B cell (primary cell): ENCODE data around the gene CAB39L. TPM values are rescaled to one million over a fixed set of nuclear protein-coding genes. Genes with fewer than 3 reads are reported as not detected.

ENCODE experiments used
- ATAC-seq: fragments of 200-7000 bp; cut with Tn5 transposase; one replicate; pipeline ENCODE4 v1.10.0; 2021; ENCODE audit warnings: low read depth, mild to moderate bottlenecking, moderate number of reproducible peaks, moderate library complexity
- CTCF ChIA-PET: fragments of 350-600 bp; sonication (Branson Sonifier 250); formaldehyde crosslinking; loops from one replicate; lab custom pipeline; 2021; ENCODE audit warnings: antibody characterized with exemption, inconsistent platforms; lab: Charles Lee
- POLR2A ChIA-PET: fragments of 350-600 bp; sonication (Branson Sonifier 250); formaldehyde crosslinking; loops from one replicate; lab custom pipeline; 2021; ENCODE audit warnings: antibody characterized with exemption; lab: Charles Lee
- DNase-seq: peaks from one replicate; pipeline ENCODE4 v3.0.0; 2013
- H2AFZ ChIP-seq: 2 replicates; pipeline ENCODE4 v1.6.1; 2012; ENCODE audit warnings: mild to moderate bottlenecking, low read depth, low read length; ENCODE audit not compliant: insufficient read depth, poor library complexity, severe bottlenecking
- H3K27ac ChIP-seq, 2 donors: 1 replicate in 1 of 2; 2 replicates in 1 of 2; pipeline ENCODE4 v1.5.1; 2012 to 2013; ENCODE audit warnings: low read length in 2 of 2, mild to moderate bottlenecking in 2 of 2, moderate library complexity in 1 of 2
- H3K27me3 ChIP-seq, 4 experiments: fragments of 200-600 bp in 1 of 4; sonication (generic) in 1 of 4; replicated peaks in 1 of 4; 1 replicate in 2 of 4; 2 replicates in 2 of 4; pipeline versions ENCODE4 v1.6.1 to v1.7.0; 2013 to 2016; ENCODE audit warnings: low read length in 3 of 4, mild to moderate bottlenecking in 2 of 4, mixed read lengths in 1 of 4, moderate library complexity in 1 of 4; ENCODE audit not compliant: insufficient read depth in 4 of 4, control insufficient read depth in 3 of 4; ENCODE audit errors: control extremely low read depth in 1 of 4
- H3K36me3 ChIP-seq, 2 experiments: replicated peaks in 1 of 2; 1 replicate in 1 of 2; 2 replicates in 1 of 2; pipeline versions ENCODE4 v1.6.1 to v1.7.1; 2013; ENCODE audit warnings: low read length in 1 of 2; ENCODE audit not compliant: insufficient read depth in 2 of 2, control insufficient read depth in 1 of 2; ENCODE audit errors: control extremely low read depth in 1 of 2, extremely low read depth in 1 of 2
- H3K4me1 ChIP-seq, 2 donors: fragments of 200-600 bp in 1 of 2; sonication (generic) in 1 of 2; 1 replicate in 1 of 2; 2 replicates in 1 of 2; pipeline versions ENCODE4 v1.5.1 to v1.6.1; 2013 to 2017; ENCODE audit warnings: low read length in 2 of 2; ENCODE audit not compliant: control insufficient read depth in 2 of 2, insufficient read depth in 2 of 2
- H3K4me2 ChIP-seq: replicated peaks from 2 replicates; pipeline ENCODE3; 2012; ENCODE audit warnings: mild to moderate bottlenecking, low read depth, low read length; ENCODE audit not compliant: poor library complexity, severe bottlenecking
- H3K4me3 ChIP-seq, 5 experiments: fragments of 200-600 bp in 1 of 5; sonication (generic) in 1 of 5; 1 replicate in 3 of 5; 2 replicates in 2 of 5; pipeline versions ENCODE4 v1.5.1 to v1.7.0; 2011 to 2016; ENCODE audit warnings: low read length in 4 of 5, mild to moderate bottlenecking in 4 of 5, low read depth in 2 of 5, control low read depth in 1 of 5, moderate library complexity in 1 of 5; ENCODE audit not compliant: insufficient read depth in 1 of 5; ENCODE audit errors: control extremely low read depth in 1 of 5, extremely low read depth in 1 of 5
- H3K79me2 ChIP-seq: fragments of 200-600 bp; sonication (generic); one replicate; pipeline ENCODE4 v1.6.0; 2016; ENCODE audit warnings: low read length; ENCODE audit not compliant: control insufficient read depth, insufficient read depth
- H3K9ac ChIP-seq: fragments of 200-600 bp; sonication (generic); 2 replicates; pipeline ENCODE4 v1.6.1; 2017; ENCODE audit warnings: mild to moderate bottlenecking, low read length, moderate library complexity
- H3K9me3 ChIP-seq, 3 donors: one replicate each; pipeline versions ENCODE4 v1.6.1 to v1.7.1; 2013; ENCODE audit warnings: low read length in 2 of 3; ENCODE audit not compliant: control insufficient read depth in 2 of 3, insufficient read depth in 1 of 3; ENCODE audit errors: control extremely low read depth in 1 of 3
- H4K20me1 ChIP-seq: 2 replicates; pipeline ENCODE4 v1.6.0; 2012; ENCODE audit warnings: mild to moderate bottlenecking, low read length; ENCODE audit not compliant: insufficient read depth, control insufficient read depth, poor library complexity, severe bottlenecking
- H3K27ac Mint-ChIP-seq: one replicate; pipeline ENCODE4 v1.8.0; 2021; ENCODE audit warnings: mixed read lengths
- H3K27me3 Mint-ChIP-seq: one replicate; pipeline ENCODE4 v1.8.0; 2021; ENCODE audit warnings: mixed read lengths
- H3K4me1 Mint-ChIP-seq: one replicate; pipeline ENCODE4 v1.8.0; 2021; ENCODE audit warnings: mixed read lengths
- H3K4me3 Mint-ChIP-seq: one replicate; pipeline ENCODE4 v1.8.0; 2021; ENCODE audit warnings: mixed read lengths
- H3K9me3 Mint-ChIP-seq: one replicate; pipeline ENCODE4 v1.8.0; 2022; ENCODE audit warnings: mixed read lengths; ENCODE audit not compliant: insufficient read depth
- EZH2 ChIP-seq: IDR thresholded peaks from 2 replicates; pipeline ENCODE4 v1.6.1; 2012; ENCODE audit warnings: borderline replicate concordance, low read depth, mild to moderate bottlenecking, moderate library complexity, low read length; ENCODE audit not compliant: insufficient read depth, poor library complexity, severe bottlenecking
- WGBS: methylation state at CpG from one replicate; pipeline ENCODE4 v1.1.5; 2013; ENCODE audit warnings: missing lambda C conversion rate; ENCODE audit not compliant: insufficient coverage; 5-methylcytosine and 5-hydroxymethylcytosine counted together
- intact Hi-C: fragments of 100-400 bp; cut with micrococcal nuclease; formaldehyde crosslinking; loops from one replicate; pipeline ENCODE4 v1.10.0; 2022
- polyA plus RNA-seq: library from polyadenylated mRNA; depleted of rRNA; stranded (reverse); fragments of >200 nt; gene quantifications from 2 replicates; pipeline ENCODE4 v1.2.3, GENCODE V29; 2012
- total RNA-seq, 2 donors: library from RNA; stranded (reverse); fragments of 120-200 nt in 1 of 2; gene quantifications; 1 replicate in 1 of 2; 2 replicates in 1 of 2; pipeline versions ENCODE4 v1.2.3 to v1.2.4, GENCODE V29; 2013 to 2022
- TF ChIP-seq, protein P1 (sequence below): fragments of 200-600 bp; IDR thresholded peaks from one replicate; pipeline ENCODE4 v1.8.0; 2022; ENCODE audit warnings: antibody characterized with exemption, mild to moderate bottlenecking

CAB39L gene
- total and polyA plus RNA-seq, 2 donors (not counting 1 experiment from before 2014, with no cell fraction given) = 1.5 to 9.6 TPM

- ChIA-PET CTCF (interaction anchor here (0.9 to 1.9 kb wide), 2 partner anchors 16 to 20 kb away, joined by 3 to 5 read pairs; no protein-coding TSS in a partner anchor), POLR2A (no interaction called here)
- Histone ChIP-seq H4K20me1 (no peaks in the 10 kb centered on the region), H3K9me3 (no peaks in the 10 kb centered on the region), H2AFZ (no peak overlapping the region), H3K4me1 (peaks cover 0 to 7% of the 10 kb centered on the region in 2 donors), H3K79me2 (no peaks in the 10 kb centered on the region), H3K36me3 (peaks cover 9 to 23% of the 10 kb centered on the region in 2 experiments), H3K27me3 (no peaks in the 10 kb centered on the region), H3K27ac (no peak overlapping the region), H3K4me2 (no peak overlapping the region), H3K9ac (no peak overlapping the region), H3K4me3 (no peak overlapping the region)
- no peaks in the 10 kb centered on the region for H3K9me3 Mint-ChIP-seq
- no CpG with 5 or more reads among the region's 6 CpGs for WGBS
- H3K4me1 Mint-ChIP-seq = peaks cover 15% of the 10 kb centered on the region
- H3K27me3 Mint-ChIP-seq = no peaks in the 10 kb centered on the region
- no peak overlapping the region for H3K4me3 Mint-ChIP-seq
- intact Hi-C loops = no loop called here
- no peak for DNase-seq
- no peak for ATAC-seq
- no peak overlapping the region for H3K27ac Mint-ChIP-seq
- TF ChIP-seq, protein P1, sequence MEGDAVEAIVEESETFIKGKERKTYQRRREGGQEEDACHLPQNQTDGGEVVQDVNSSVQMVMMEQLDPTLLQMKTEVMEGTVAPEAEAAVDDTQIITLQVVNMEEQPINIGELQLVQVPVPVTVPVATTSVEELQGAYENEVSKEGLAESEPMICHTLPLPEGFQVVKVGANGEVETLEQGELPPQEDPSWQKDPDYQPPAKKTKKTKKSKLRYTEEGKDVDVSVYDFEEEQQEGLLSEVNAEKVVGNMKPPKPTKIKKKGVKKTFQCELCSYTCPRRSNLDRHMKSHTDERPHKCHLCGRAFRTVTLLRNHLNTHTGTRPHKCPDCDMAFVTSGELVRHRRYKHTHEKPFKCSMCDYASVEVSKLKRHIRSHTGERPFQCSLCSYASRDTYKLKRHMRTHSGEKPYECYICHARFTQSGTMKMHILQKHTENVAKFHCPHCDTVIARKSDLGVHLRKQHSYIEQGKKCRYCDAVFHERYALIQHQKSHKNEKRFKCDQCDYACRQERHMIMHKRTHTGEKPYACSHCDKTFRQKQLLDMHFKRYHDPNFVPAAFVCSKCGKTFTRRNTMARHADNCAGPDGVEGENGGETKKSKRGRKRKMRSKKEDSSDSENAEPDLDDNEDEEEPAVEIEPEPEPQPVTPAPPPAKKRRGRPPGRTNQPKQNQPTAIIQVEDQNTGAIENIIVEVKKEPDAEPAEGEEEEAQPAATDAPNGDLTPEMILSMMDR = no peak
- TF ChIP-seq EZH2 = no peak
Observed at GRCh38 chr13:49259586-49259985, 184.3 kb downstream of the CAB39L start.

Other genes starting within 250 kb of the CAB39L start
- gene MLNR, start 223.7 kb downstream of the CAB39L start, total RNA-seq = not detected in 2 replicates
- gene MLNR, start 223.7 kb downstream of the CAB39L start, polyA plus RNA-seq = not detected in 2 replicates
- 14.5 and 15.1 TPM in 2 replicates for gene CDADC1, start 196.1 kb downstream of the CAB39L start, total RNA-seq
- 3.0 and 5.0 TPM in 2 replicates for gene CDADC1, start 196.1 kb downstream of the CAB39L start, polyA plus RNA-seq
- gene SETDB2, start 210 bp upstream of the CAB39L start, total RNA-seq = 38.2 and 40.1 TPM in 2 replicates
- 12.0 and 16.6 TPM in 2 replicates for gene SETDB2, start 210 bp upstream of the CAB39L start, polyA plus RNA-seq
- 176 and 181 TPM in 2 replicates for gene PHF11, start 51.9 kb upstream of the CAB39L start, total RNA-seq
- gene PHF11, start 51.9 kb upstream of the CAB39L start, polyA plus RNA-seq = 79.0 and 95.6 TPM in 2 replicates
- gene RCBTB1, start 141.5 kb upstream of the CAB39L start, total RNA-seq = 35.2 and 42.1 TPM in 2 replicates
- 10.7 and 25.1 TPM in 2 replicates for gene RCBTB1, start 141.5 kb upstream of the CAB39L start, polyA plus RNA-seq
- 17.9 and 21.4 TPM in 2 replicates for gene ARL11, start 184.4 kb upstream of the CAB39L start, total RNA-seq
- gene ARL11, start 184.4 kb upstream of the CAB39L start, polyA plus RNA-seq = 3.3 and 5.8 TPM in 2 replicates
- gene EBPL, start 247.4 kb upstream of the CAB39L start, total RNA-seq = 16.2 and 20.1 TPM in 2 replicates
- gene EBPL, start 247.4 kb upstream of the CAB39L start, polyA plus RNA-seq = 15.5 and 16.0 TPM in 2 replicates